HG03378 (cell line): ENCODE measurements around the gene HSD17B1.

Experiments
- ATAC-seq: cut with Tn5 transposase; IDR thresholded peaks from one replicate; pipeline ENCODE4 v1.9.1; 2021; ENCODE audit warnings: mild to moderate bottlenecking, moderate library complexity; ENCODE audit not compliant: unreplicated experiment

Gene HSD17B1

GRCh38 chr17:42598905-42599304 is 46.2 kb downstream of the HSD17B1 start:
- no peak for ATAC-seq

- no peak for ATAC-seq
Measured at GRCh38 chr17:42603318-42603717, 50.6 kb downstream of the HSD17B1 start.
